ENCODE results near the gene ENTREP1.
A peak's percentile ranks its signal among the peaks of the same experiment; 100 is the strongest.
"Not testable (repeated sequence)": the region's sequence is repeated elsewhere in the genome, so short reads cannot be mapped to it uniquely, and the experiment has no call there.

The ENTREP1 gene

DNA sequence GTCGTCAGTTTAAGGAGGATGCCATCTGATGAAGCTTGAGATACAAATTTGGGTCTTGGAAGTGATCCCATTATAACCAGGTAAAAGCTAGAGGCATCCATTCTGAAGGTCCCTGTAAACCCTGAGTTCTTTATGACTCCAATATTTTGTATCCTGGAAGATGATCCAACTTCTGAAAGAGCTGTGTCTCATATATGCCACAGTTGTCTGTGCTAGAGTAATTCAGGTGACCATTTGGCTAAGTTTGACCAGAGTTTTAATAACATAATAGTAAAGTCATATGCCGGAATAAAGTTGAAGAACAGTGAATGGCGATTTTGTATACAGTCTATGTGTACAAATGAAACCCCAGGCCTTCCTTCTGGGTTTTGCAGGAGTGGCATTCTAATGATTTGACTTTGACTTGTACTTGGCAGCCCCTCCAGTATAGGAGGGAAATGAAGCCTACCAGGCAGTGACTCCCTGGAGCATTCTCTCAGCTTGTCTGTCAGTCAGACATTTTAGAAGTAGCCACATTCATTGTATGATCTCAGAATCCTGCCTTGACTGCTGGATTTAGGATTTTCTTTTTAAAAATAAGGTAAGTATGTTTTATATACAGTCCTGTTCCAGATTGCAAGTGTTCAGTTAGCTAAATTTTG, 39.6 kb downstream of the ENTREP1 start:
- DNase-seq (ENCODE audit: low read depth) = no peak

- DNase-seq (ENCODE audit: low read depth) = no peak
These were observed 45.4 kb downstream of the ENTREP1 start for GRCh38 chr9:69370430-69370829.

DNA sequence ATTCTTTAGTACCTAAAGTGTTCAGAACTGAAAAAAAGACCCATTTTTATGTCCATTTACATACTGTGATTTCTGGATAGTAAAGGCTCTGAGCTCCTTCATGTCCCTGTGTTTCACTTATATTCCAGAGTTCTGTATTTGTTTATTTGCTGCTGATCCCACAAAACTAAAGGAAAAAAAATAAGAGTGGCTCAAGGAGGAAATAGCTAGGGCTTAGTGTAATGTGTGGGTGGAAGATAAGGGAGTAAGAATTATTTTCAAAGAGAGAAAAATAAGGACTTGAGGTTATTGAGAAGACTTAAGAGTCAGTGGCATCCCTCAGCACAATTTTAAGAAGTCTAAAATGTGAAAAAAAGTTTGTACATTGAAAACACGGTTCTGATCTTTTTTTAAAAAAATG, 46.0 kb downstream of the ENTREP1 start:
- no peak for DNase-seq (ENCODE audit: low read depth)

DNA sequence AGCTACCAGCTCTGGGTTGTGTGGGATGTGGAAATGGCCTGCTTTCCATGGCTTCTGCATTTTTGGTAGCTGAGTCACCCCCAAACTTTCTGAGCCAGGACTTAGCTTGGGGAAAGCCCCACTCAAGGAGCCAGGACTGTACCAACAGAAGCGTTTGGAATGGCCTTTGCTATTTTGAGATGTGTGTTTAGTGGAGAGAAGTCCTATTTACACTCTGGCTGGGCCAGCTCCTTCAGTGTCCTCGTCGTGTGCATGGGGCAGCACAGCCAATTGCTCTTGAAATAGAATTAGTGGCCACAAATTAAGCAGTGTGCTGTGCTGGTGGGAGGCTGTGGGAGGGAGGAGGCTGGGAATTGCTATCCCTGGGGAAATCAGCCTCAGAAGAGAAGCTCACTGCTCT, 51.6 kb downstream of the ENTREP1 start:
- DNase-seq (ENCODE audit: low read depth) = peak; percentile 94

DNA sequence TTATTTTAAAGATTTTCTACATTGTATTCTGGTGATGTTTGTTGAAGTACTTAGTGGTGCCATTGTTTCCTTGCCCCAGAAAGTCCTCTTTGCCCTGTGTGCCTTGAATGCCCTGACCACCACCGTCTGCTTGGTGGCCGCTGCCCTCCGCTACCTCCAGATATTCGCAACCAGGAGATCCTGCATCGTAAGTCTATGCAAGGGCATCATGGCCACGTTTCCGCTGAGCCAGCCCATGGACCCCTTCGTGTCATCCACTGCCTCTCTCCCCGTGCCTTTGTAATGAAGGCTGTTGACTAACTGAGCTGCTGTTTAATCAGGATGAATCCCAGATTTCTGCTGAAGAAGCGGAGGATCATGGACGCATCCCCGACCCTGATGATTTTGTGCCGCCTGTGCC, 52.3 kb downstream of the ENTREP1 start:
- no peak for DNase-seq (ENCODE audit: low read depth)

DNA sequence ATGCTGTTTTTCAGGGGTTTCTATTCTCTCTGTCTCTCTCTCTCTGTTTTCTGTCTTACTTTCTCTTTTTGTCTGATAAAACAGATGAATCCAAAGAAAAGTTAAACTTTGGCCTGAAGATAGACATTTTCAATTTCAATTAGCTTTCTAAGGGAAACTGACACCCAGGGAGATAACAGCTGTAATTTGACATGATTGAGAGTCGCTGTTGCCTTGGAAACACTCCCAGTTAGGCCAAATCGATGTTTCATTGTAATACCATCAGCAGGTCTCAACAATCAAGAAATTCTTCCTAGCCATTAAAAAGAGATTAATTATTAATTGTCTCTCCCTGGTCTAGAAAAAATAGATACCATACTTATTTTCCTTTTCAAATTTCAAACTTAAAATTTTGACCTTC, 53.0 kb downstream of the ENTREP1 start:
- no peak for DNase-seq (ENCODE audit: low read depth)

DNA sequence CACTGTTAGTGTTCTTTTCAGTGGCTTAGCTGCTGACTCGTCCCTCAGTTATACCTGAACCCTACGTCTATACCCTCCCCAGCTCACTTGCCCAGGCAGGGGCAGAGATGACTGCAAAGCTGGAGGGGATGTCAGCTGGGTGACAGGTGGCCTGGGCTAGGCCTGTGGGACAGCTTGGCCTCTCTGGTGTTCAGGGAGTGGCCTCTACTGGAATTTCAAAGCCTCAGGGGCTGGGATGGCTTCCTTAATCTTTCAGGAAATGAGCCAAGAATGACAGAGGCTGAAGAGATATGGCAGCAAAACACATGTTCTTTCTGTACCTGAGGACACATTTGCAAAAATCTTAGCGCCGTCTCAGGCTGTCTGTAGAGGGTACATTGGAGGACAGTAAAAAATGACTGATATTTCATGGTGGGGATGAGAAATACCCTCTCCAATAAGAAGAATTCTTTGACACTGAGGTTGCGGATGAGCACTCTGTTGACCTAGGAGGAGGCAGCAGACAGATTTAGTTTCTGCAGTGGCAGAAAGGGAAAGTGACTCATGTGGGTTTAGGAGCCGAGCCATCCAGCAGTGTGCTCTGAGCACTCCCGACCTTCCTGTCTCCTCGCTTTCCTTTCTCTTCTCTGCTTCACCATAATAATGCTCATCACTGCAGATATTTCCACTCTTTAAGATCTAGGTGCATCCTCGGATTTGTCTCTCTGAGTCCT, 54.4 kb downstream of the ENTREP1 start:
- peak; percentile 64 for DNase-seq (ENCODE audit: low read depth)

DNA sequence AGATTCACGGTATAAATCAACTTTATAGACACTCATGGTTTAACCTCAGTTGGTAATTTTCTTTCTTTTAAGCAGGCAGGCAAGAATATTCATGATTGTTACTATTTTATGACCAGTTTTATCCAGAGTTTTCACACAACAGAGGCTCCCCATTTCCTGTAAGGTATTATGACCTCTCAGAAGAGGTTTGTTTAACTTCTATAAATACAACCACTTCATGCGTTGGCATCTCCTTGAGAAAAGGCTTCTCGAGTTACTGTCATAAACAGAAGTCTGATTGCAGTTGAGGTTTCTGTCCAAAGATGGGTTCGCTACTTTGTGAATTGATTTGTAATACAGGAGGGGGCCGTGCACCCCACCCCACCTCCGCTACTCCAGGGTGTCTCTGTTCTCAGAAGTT, 55.3 kb downstream of the ENTREP1 start:
- DNase-seq (ENCODE audit: low read depth) = no peak

DNA sequence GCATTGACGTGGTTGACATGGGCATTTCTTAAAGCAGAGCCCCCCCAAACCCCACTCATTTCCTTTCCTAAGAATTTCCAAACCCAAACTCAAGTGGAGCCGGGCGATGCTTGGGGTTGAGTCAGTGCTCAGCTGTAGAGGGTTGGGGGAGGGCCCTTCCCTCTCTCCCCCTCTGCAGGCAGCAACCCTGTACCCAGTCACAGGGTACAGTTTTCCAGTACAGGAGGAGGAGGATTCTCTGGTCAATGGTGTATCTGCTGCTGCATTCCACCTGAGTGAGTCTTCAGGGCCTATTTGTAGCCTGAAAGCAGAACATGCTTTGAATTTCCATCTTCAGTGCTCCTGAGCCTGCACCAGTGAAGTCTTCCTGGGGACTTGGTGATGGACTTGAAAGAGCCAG, 55.8 kb downstream of the ENTREP1 start:
- DNase-seq (ENCODE audit: low read depth) = no peak

DNA sequence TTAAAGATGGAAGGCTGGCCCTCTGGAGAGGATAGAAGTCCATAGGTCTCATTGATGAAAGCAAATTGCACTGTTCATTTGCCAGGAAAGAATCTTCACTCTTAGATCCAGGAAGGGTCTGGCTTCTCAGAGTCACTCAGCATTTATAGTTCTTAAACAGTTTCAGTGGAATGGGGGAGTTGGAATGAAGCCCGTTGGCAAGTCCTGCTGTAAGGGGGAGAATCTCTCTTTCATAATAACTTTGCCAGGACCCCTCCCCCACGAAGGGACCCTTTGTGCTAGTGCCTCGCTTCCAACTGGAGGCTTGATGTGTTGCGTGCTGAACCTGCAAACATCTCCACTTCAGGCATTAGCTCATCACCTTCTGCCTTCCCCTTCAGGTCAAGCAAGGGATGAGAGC, 57.1 kb downstream of the ENTREP1 start:
- DNase-seq (ENCODE audit: low read depth) = no peak

GRCh38 chr9:69385581-69386033, 60.6 kb downstream of the ENTREP1 start:
- DNase-seq (ENCODE audit: low read depth) = no peak

DNA sequence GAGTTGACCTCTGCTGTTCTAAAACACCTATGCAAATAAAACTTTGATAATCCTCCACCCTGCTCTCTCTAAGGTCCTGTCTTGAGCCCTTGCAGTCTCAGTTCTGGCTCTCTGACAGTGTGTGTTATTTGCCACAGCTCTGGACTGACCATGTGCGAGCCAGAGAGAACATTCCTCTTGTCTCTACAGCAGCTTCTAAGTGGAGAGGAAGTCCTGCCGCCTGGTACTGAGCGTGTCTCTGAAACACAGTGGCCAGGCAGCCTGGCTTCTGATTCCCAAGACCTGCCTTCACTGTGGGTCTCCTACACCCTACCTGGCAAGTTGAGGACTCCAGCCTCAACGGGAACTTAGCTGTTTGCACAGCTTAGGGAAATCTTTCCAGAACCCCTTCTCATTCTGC, 61.6 kb downstream of the ENTREP1 start:
- no peak for DNase-seq (ENCODE audit: low read depth)

- DNase-seq (ENCODE audit: low read depth) = no peak
These were observed 63.6 kb downstream of the ENTREP1 start for GRCh38 chr9:69388596-69388995.

GRCh38 chr9:69389437-69389995, 64.5 kb downstream of the ENTREP1 start:
- no peak for DNase-seq (ENCODE audit: low read depth)

DNA sequence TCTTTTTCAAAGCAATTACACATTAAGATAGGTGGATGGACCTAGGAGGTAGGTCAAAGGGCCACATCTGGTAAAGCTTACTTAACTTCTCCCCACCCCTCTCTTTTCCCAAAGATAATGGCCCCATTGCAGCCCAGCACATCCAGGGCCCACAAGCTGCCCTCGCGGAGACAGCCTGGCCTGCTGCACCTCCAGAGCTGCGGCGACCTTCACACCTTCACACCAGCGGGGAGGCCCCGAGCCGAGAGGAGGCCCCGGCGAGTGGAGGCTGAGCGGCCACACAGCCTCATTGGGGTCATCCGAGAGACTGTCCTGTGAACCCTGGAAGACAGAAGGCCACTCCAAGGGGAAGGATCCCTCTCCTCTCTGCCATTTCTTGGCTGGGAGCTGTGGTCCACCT, 66.5 kb downstream of the ENTREP1 start:
- DNase-seq (ENCODE audit: low read depth) = no peak

GRCh38 chr9:69391946-69392345, 66.9 kb downstream of the ENTREP1 start:
- DNase-seq (ENCODE audit: low read depth) = peak; percentile 6

DNA sequence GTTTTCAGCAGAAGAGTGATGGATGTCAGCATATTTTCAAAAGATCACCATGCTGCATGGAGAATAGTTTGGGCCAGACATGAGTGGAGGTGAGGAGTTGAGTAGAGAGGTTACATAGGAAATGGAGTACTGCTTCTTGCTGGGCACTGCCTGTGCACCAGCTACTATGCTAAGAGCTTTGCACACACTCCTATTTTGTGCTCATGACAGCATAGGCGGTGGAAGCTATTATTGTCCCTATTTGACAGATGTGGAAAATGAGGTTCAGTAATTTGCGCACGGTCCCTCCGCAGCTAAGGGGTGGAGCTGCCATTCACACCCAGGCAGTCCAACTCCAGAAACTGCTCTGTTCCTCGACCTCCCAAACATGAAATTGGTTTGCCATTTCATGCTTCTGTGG, 67.8 kb downstream of the ENTREP1 start:
- no peak for DNase-seq (ENCODE audit: low read depth)

DNA sequence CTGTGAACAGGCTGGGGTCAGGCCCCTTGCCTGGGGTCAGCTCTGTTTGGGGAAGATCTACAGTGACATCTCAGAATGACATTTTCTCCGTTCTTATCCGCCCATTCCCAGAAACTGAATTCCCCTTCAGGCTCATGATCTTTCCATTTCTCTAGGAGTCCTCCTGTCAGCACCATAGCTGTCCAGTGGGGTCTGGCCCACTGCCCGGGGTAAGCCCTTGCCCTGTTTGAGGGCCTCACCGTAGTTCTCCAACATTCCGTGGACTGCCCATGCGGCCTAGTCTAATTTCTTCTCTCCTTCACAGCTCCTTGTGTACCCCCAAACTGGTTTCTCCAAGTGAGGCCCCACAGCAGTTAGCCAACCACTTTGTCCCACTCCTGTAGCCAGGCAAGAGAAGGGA, 68.4 kb downstream of the ENTREP1 start:
- DNase-seq (ENCODE audit: low read depth) = no peak

DNA sequence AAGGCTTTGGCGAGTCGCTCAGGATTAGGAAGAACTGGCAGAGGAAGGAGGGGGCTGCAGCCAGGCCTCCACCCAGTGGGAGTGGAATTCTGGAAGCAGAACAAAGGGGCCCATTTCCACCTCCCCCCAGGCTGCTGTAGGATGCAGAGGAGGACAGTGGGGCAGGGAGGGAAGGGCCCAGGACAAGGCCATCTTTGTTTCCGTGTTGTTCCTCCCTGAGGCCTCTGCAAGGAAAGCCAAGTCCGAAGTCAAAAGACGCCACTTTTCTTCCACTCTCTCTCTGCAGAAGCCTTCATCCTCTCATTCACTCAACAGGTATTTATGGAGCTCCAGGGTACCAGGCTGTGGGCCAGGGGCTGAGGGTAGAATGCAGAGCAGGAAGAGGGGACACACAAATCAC, 70.7 kb downstream of the ENTREP1 start:
- DNase-seq (ENCODE audit: low read depth) = no peak

DNA sequence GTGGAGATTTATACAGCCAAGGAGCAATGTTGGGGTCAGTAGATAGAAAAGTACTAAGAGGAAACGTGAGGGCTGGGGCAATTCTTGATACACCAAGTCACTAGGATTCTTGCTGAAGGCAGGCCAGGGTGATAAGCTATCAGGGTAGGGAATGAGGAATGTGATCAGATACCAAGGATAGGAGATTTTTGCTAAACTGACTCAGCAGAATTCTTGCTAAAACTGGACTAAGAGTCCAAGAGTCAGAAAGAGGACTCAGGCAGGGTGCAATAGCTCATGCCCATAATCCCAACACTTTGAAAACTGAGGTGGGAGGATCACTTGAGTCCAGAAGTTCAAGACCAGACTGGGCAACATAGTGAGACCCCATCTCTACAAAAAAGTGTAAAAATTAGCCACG, 71.7 kb downstream of the ENTREP1 start:
- no peak for DNase-seq (ENCODE audit: low read depth)

DNA sequence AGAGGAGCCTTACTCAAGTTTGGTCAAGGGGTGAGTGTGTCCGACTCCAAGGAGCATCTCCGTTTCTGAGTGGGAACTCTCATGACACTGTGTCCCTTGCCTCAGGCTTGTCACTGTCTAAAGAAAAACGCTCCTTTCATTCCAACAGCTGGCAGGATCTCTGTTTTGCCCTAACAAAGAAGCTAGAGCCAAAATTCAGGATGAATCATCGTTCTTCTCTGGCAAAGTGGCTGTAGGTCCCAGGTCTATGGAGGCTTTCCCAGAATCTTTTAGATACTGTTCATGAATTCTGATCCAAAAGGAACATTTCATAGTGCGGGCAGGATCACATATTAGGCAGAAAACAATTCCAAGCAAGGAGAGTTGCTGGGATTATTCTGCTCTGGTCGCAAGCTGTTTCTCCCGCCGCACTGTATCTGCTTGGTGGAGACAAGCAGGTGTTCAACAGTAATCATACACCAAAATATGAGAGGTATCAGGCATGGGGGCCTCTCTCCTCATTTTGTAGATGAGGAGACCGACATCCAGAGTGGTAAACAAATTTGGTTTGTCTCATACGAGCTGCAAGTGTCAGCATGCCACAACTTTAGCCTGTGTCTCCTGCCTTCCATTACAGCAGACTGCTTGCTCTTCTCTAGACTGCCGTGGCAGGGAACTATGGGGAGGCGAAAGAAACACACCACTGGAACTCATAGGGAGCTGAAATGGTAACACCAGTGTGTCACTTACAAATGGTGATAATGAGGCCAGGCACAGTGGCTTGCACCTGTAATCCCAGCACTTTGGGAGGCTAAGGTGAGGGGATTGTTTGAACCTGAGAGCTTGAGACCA, 72.6 kb downstream of the ENTREP1 start:
- DNase-seq (ENCODE audit: low read depth) = peak; percentile 38

- DNase-seq (ENCODE audit: low read depth) = no peak
These were observed 75.5 kb downstream of the ENTREP1 start for GRCh38 chr9:69400470-69400869.

- not testable (repeated sequence) for DNase-seq (ENCODE audit: low read depth)
These were observed 84.9 kb downstream of the ENTREP1 start for GRCh38 chr9:69409936-69410335.

All from stromal cell of bone marrow (primary cell).